HG03520 (cell line): Measurements from ENCODE around the gene CBR3.

ENCODE experiments used
- ATAC-seq: cut with Tn5 transposase; IDR thresholded peaks from one replicate; pipeline ENCODE4 v1.9.1; 2021; ENCODE audit warnings: mild to moderate bottlenecking, moderate library complexity; ENCODE audit not compliant: unreplicated experiment

CBR3 gene

GRCh38 chr21:36183144-36183795 is 48.4 kb downstream of the CBR3 start:
- ATAC-seq, result no peak

GRCh38 chr21:36184545-36184944 is 49.7 kb downstream of the CBR3 start:
- no peak for ATAC-seq

- ATAC-seq, result no peak
Observed at GRCh38 chr21:36185523-36185922, 50.6 kb downstream of the CBR3 start.

- ATAC-seq, result no peak
Observed at GRCh38 chr21:36186081-36186480, 51.2 kb downstream of the CBR3 start.

- ATAC-seq, result no peak
Observed at GRCh38 chr21:36186506-36187399, 51.9 kb downstream of the CBR3 start.

GRCh38 chr21:36188081-36188681 is 53.3 kb downstream of the CBR3 start:
- no peak for ATAC-seq

GRCh38 chr21:36188937-36189336 is 54.1 kb downstream of the CBR3 start:
- ATAC-seq, result no peak

- no peak for ATAC-seq
Observed at GRCh38 chr21:36190736-36191135, 55.9 kb downstream of the CBR3 start.

- no peak for ATAC-seq
Observed at GRCh38 chr21:36193200-36193599, 58.3 kb downstream of the CBR3 start.

- no peak for ATAC-seq
Observed at GRCh38 chr21:36194024-36194423, 59.1 kb downstream of the CBR3 start.

- no peak for ATAC-seq
Observed at GRCh38 chr21:36195613-36196012, 60.7 kb downstream of the CBR3 start.
